HepG2 (cell line): ENCODE measurements around the gene PLCB2. TPM values are rescaled to one million over a fixed set of nuclear protein-coding genes. Genes with fewer than 3 reads are reported as not detected.

Experiments
- ESRRA ChIP-seq: sonication (generic); formaldehyde crosslinking; IDR thresholded peaks from 2 replicates; pipeline ENCODE4 v1.5.1; 2020; ENCODE audit warnings: mild to moderate bottlenecking, low read depth, missing genetic modification reagents
- HNF4A ChIP-seq: sonication (generic); formaldehyde crosslinking; IDR thresholded peaks from 2 replicates; pipeline ENCODE4 v1.4.0; 2020; ENCODE audit warnings: missing genetic modification reagents
- HNF4G ChIP-seq, 2 experiments: sonication (generic) in 1 of 2; formaldehyde crosslinking in 1 of 2; IDR thresholded peaks; 2 replicates each; pipeline versions ENCODE4 v1.4.0 to v1.6.1; 2011 to 2020; ENCODE audit warnings: borderline replicate concordance in 2 of 2, low read depth in 2 of 2, mild to moderate bottlenecking in 2 of 2, low read length in 1 of 2, missing genetic modification reagents in 1 of 2, moderate library complexity in 1 of 2
- KLF9 ChIP-seq: IDR thresholded peaks from 2 replicates; pipeline ENCODE4 v1.6.1; 2016; ENCODE audit warnings: low read depth
- NKX3-1 ChIP-seq: sonication (generic); formaldehyde crosslinking; IDR thresholded peaks from 2 replicates; pipeline ENCODE4 v1.5.0; 2020; ENCODE audit warnings: missing genetic modification reagents
- NR2C2 ChIP-seq: sonication (generic); formaldehyde crosslinking; IDR thresholded peaks from 2 replicates; pipeline ENCODE4 v1.4.0; 2020; ENCODE audit warnings: missing genetic modification reagents, mild to moderate bottlenecking, moderate library complexity, borderline replicate concordance
- NR2F6 ChIP-seq, 2 experiments: IDR thresholded peaks; 2 replicates each; pipeline ENCODE4 v1.6.1; 2016; ENCODE audit warnings: antibody characterized with exemption in 1 of 2, mild to moderate bottlenecking in 1 of 2
- PHF21A ChIP-seq: sonication (generic); formaldehyde crosslinking; IDR thresholded peaks from 2 replicates; pipeline ENCODE4 v1.5.0; 2020; ENCODE audit warnings: mild to moderate bottlenecking, missing genetic modification reagents
- TARDBP ChIP-seq: sonication (generic); formaldehyde crosslinking; IDR thresholded peaks from 2 replicates; pipeline ENCODE4 v1.8.0; 2022; ENCODE audit warnings: mild to moderate bottlenecking, missing genetic modification reagents
- THRA ChIP-seq: sonication (generic); formaldehyde crosslinking; IDR thresholded peaks from 2 replicates; pipeline ENCODE4 v1.4.0; 2020; ENCODE audit warnings: missing genetic modification reagents, borderline replicate concordance
- ZFP91 ChIP-seq: sonication (generic); formaldehyde crosslinking; IDR thresholded peaks from 2 replicates; pipeline ENCODE4 v1.9.0; 2022; ENCODE audit warnings: missing genetic modification reagents, mild to moderate bottlenecking, borderline replicate concordance
- ZMYM3 ChIP-seq: sonication (generic); formaldehyde crosslinking; IDR thresholded peaks from 2 replicates; pipeline ENCODE4 v1.5.1; 2020; ENCODE audit warnings: mild to moderate bottlenecking, missing genetic modification reagents
- ZNF124 ChIP-seq: sonication (generic); formaldehyde crosslinking; IDR thresholded peaks from 2 replicates; pipeline ENCODE4 v1.4.0; 2020; ENCODE audit warnings: missing genetic modification reagents
- ZNF280B ChIP-seq: sonication (generic); formaldehyde crosslinking; IDR thresholded peaks from 2 replicates; pipeline ENCODE4 v1.5.0; 2020; ENCODE audit warnings: missing genetic modification reagents, mild to moderate bottlenecking, borderline replicate concordance
- ZNF3 ChIP-seq: IDR thresholded peaks from 2 replicates; pipeline ENCODE4 v1.7.0; 2017; ENCODE audit warnings: inconsistent platforms
- ZNF557 ChIP-seq: sonication (generic); formaldehyde crosslinking; IDR thresholded peaks from 2 replicates; pipeline ENCODE4 v1.4.0; 2020; ENCODE audit warnings: missing genetic modification reagents
- ZNF572 ChIP-seq: sonication (generic); formaldehyde crosslinking; IDR thresholded peaks from 2 replicates; pipeline ENCODE4 v1.5.1; 2020; ENCODE audit warnings: mild to moderate bottlenecking, missing genetic modification reagents
- ZNF672 ChIP-seq: sonication (generic); formaldehyde crosslinking; IDR thresholded peaks from 2 replicates; pipeline ENCODE4 v1.8.1; 2022; ENCODE audit warnings: missing genetic modification reagents
- ZNF83 ChIP-seq: sonication (generic); formaldehyde crosslinking; IDR thresholded peaks from 2 replicates; pipeline ENCODE4 v1.4.0; 2020; ENCODE audit warnings: missing genetic modification reagents, mild to moderate bottlenecking, borderline replicate concordance
- ZNF841 ChIP-seq: sonication (generic); formaldehyde crosslinking; IDR thresholded peaks from 2 replicates; pipeline ENCODE4 v1.8.1; 2023; ENCODE audit warnings: missing genetic modification reagents, borderline replicate concordance
- ZSCAN5A ChIP-seq: sonication (generic); formaldehyde crosslinking; IDR thresholded peaks from 2 replicates; pipeline ENCODE4 v1.8.0; 2022; ENCODE audit warnings: mild to moderate bottlenecking, missing genetic modification reagents, borderline replicate concordance
- polyA plus RNA-seq, 8 experiments: library from polyadenylated mRNA; depleted of rRNA in 3 of 8; stranded (reverse) in 7 of 8; unstranded in 1 of 8; fragments of >200 nt; fragmentation: Illumina TruSeq in 4 of 8; extraction: Trizol in 4 of 8; gene quantifications; 2 replicates each; pipeline versions ENCODE4 v1.2.1 to v1.2.3, GENCODE V29; 2011 to 2016; ENCODE audit warnings: low read depth in 4 of 8, missing spikeins in 1 of 8, mixed read lengths in 1 of 8; ENCODE audit not compliant: insufficient read depth in 1 of 8
- total RNA-seq, 5 experiments: library from RNA; depleted of rRNA; stranded (reverse); fragments of >200 nt; fragmentation: Illumina TruSeq; extraction: Trizol; gene quantifications; 2 replicates each; pipeline ENCODE4 v1.2.3, GENCODE V29; 2016; ENCODE audit warnings: low read depth in 1 of 5

The PLCB2 gene
- total and polyA plus RNA-seq, 2 of the 13 experiments (the other 11 are each of a cell fraction or from before 2014, with no cell fraction given), result 0.11 TPM; not detected in 1

- TF ChIP-seq ZNF280B (no peak), ZNF672 (CRISPR knock-in tag) (peak; percentile 97), ZSCAN5A (no peak), ZNF841 (no peak), TARDBP (CRISPR knock-in tag) (no peak), ZNF557 (no peak), ZFP91 (0 out of 2 replicates have a peak, but pooled peaks have one; percentile 22), NR2F6 (IDR thresholded peaks at IDR 0.05) (peak; percentile 68), NR2F6 (CRISPR knock-in tag; IDR thresholded peaks at IDR 0.05) (peak; percentile 61; the same call in 1 of the 2 replicates), ZNF3 (no peak), ZNF572 (no peak), NR2C2 (CRISPR knock-in tag) (peak; percentile 60), ZNF83 (CRISPR knock-in tag) (no peak), HNF4A (peak; percentile 74), PHF21A (CRISPR knock-in tag) (peak; percentile 53; the same call in 1 of the 2 replicates), HNF4G (IDR thresholded peaks at IDR 0.05; ENCODE audit: borderline replicate concordance, low read depth, low read length) (peak; percentile 36; the same call in 1 of the 2 replicates), HNF4G (CRISPR knock-in tag; IDR thresholded peaks at IDR 0.05; ENCODE audit: borderline replicate concordance, low read depth) (peak; percentile 41; the same call in 1 of the 2 replicates), THRA (CRISPR knock-in tag) (peak; percentile 62; the same call in 1 of the 2 replicates), ESRRA (CRISPR knock-in tag) (peak; percentile 54; the same call in 1 of the 2 replicates), NKX3-1 (CRISPR knock-in tag) (no peak), ZNF124 (CRISPR knock-in tag) (no peak), KLF9 (CRISPR knock-in tag) (no peak), ZMYM3 (CRISPR knock-in tag) (no peak)
- TF ChIP-seq, all 625 proteins: peak for 14
Observed at GRCh38 chr15:40271685-40272484, 35.9 kb downstream of the PLCB2 start (continued).
